CD14-positive monocyte (primary cell): Measurements from ENCODE around the gene PROKR2. TPM values are rescaled to one million over a fixed set of nuclear protein-coding genes. Genes with fewer than 3 reads are reported as not detected.

ENCODE experiments used
- DNase-seq, 3 donors: peaks; one replicate each; pipeline ENCODE4 v3.0.0-alpha.2; 2011 to 2022
- H2AFZ ChIP-seq: 2 replicates; pipeline ENCODE4 v1.6.0; 2012; ENCODE audit warnings: mild to moderate bottlenecking, low read depth, low read length, inconsistent platforms; ENCODE audit not compliant: insufficient read depth, poor library complexity, severe bottlenecking
- H3K27ac ChIP-seq, 2 donors: 1 replicate in 1 of 2; 2 replicates in 1 of 2; pipeline ENCODE4 v1.5.1; 2012 to 2013; ENCODE audit warnings: low read length in 2 of 2, control low read depth in 1 of 2, inconsistent platforms in 1 of 2, low read depth in 1 of 2, mild to moderate bottlenecking in 1 of 2
- H3K27me3 ChIP-seq, 2 donors: one replicate each; pipeline versions ENCODE4 v1.6.0 to v1.6.1; 2011 to 2013; ENCODE audit warnings: low read length in 2 of 2; ENCODE audit not compliant: control insufficient read depth in 2 of 2, insufficient read depth in 2 of 2
- H3K36me3 ChIP-seq, 2 donors: replicated peaks in 1 of 2; 1 replicate in 1 of 2; 2 replicates in 1 of 2; pipeline versions ENCODE4 v1.5.1 to v1.6.1; 2012 to 2013; ENCODE audit warnings: low read length in 2 of 2, control low read depth in 1 of 2, inconsistent platforms in 1 of 2, mild to moderate bottlenecking in 1 of 2; ENCODE audit not compliant: insufficient read depth in 2 of 2, control insufficient read depth in 1 of 2
- H3K4me1 ChIP-seq, 2 donors: 1 replicate in 1 of 2; 2 replicates in 1 of 2; pipeline versions ENCODE4 v1.5.1 to v1.6.1; 2012 to 2013; ENCODE audit warnings: low read length in 2 of 2, control low read depth in 1 of 2, inconsistent platforms in 1 of 2, mild to moderate bottlenecking in 1 of 2, moderate library complexity in 1 of 2; ENCODE audit not compliant: insufficient read depth in 2 of 2, control insufficient read depth in 1 of 2
- H3K4me2 ChIP-seq: replicated peaks from 2 replicates; pipeline ENCODE3; 2012; ENCODE audit warnings: low read length, moderate library complexity, mild to moderate bottlenecking; ENCODE audit not compliant: poor library complexity, severe bottlenecking; ENCODE audit errors: extremely low read depth
- H3K4me3 ChIP-seq, 3 experiments: fragments of 200-600 bp in 1 of 3; sonication (generic) in 1 of 3; replicated peaks in 1 of 3; 1 replicate in 2 of 3; 2 replicates in 1 of 3; pipeline ENCODE4 v1.5.1; 2011 to 2013; ENCODE audit warnings: low read length in 3 of 3, mild to moderate bottlenecking in 3 of 3, control low read depth in 2 of 3, low read depth in 2 of 3, inconsistent platforms in 1 of 3, moderate library complexity in 1 of 3
- H3K79me2 ChIP-seq: 2 replicates; pipeline ENCODE4 v1.6.0; 2012; ENCODE audit warnings: mild to moderate bottlenecking, control low read depth, inconsistent platforms, low read length, moderate library complexity; ENCODE audit not compliant: insufficient read depth
- H3K9ac ChIP-seq: 2 replicates; pipeline ENCODE4 v1.6.0; 2017; ENCODE audit warnings: low read length, mild to moderate bottlenecking; ENCODE audit not compliant: insufficient read depth, poor library complexity, severe bottlenecking
- H3K9me3 ChIP-seq, 2 donors: replicated peaks in 1 of 2; 1 replicate in 1 of 2; 2 replicates in 1 of 2; pipeline versions ENCODE4 v1.5.1 to v1.6.1; 2012 to 2013; ENCODE audit warnings: low read length in 2 of 2, control low read depth in 1 of 2; ENCODE audit not compliant: control insufficient read depth in 1 of 2, insufficient read depth in 1 of 2
- H4K20me1 ChIP-seq: 2 replicates; pipeline ENCODE4 v1.6.0; 2012; ENCODE audit warnings: mild to moderate bottlenecking, low read length, control low read depth, moderate library complexity; ENCODE audit not compliant: insufficient read depth
- H3K27ac Mint-ChIP-seq, 7 donors: one replicate each; pipeline ENCODE4 v1.8.0; 2020; ENCODE audit warnings: mild to moderate bottlenecking in 7 of 7, mixed read lengths in 7 of 7, moderate library complexity in 6 of 7, inconsistent platforms in 2 of 7
- H3K27me3 Mint-ChIP-seq, 3 donors: one replicate each; pipeline ENCODE4 v1.8.0; 2021 to 2022; ENCODE audit warnings: low read depth in 3 of 3, mild to moderate bottlenecking in 3 of 3, mixed read lengths in 3 of 3, moderate library complexity in 3 of 3, inconsistent platforms in 1 of 3
- H3K36me3 Mint-ChIP-seq, 2 donors: one replicate each; pipeline ENCODE4 v1.8.0; 2020; ENCODE audit warnings: mixed read lengths in 2 of 2, inconsistent platforms in 1 of 2, mild to moderate bottlenecking in 1 of 2
- H3K4me1 Mint-ChIP-seq: one replicate; pipeline ENCODE4 v1.8.0; 2020; ENCODE audit warnings: mild to moderate bottlenecking, mixed read lengths
- H3K4me3 Mint-ChIP-seq, 2 donors: one replicate each; pipeline ENCODE4 v1.8.0; 2020; ENCODE audit warnings: mild to moderate bottlenecking in 2 of 2, mixed read lengths in 2 of 2, moderate library complexity in 1 of 2
- H3K9me3 Mint-ChIP-seq, 7 donors: one replicate each; pipeline ENCODE4 v1.8.0; 2020 to 2022; ENCODE audit warnings: mixed read lengths in 7 of 7, mild to moderate bottlenecking in 6 of 7, moderate library complexity in 6 of 7, inconsistent platforms in 2 of 7
- CTCF ChIP-seq: fragments of 200-600 bp; IDR thresholded peaks from one replicate; pipeline ENCODE4 v1.8.0; 2022; ENCODE audit warnings: antibody characterized with exemption, mild to moderate bottlenecking
- WGBS: methylation state at CpG from one replicate; pipeline ENCODE4 v1.1.5; 2013; ENCODE audit warnings: missing lambda C conversion rate; ENCODE audit not compliant: insufficient coverage; 5-methylcytosine and 5-hydroxymethylcytosine counted together
- intact Hi-C, 2 donors: fragments of 100-400 bp; cut with micrococcal nuclease; formaldehyde crosslinking; loops; one replicate each; pipeline versions ENCODE4 v1.15.0 to v1.15.1; 2023
- polyA plus RNA-seq, 3 donors: library from polyadenylated mRNA; depleted of rRNA in 1 of 3; unstranded in 2 of 3; stranded (reverse) in 1 of 3; fragments of 300-500 nt in 2 of 3; fragments of >200 nt in 1 of 3; fragmentation: Illumina TruSeq in 2 of 3; gene quantifications; 1 replicate in 2 of 3; 2 replicates in 1 of 3; pipeline ENCODE4 v1.2.3, GENCODE V29; 2012 to 2021

The PROKR2 gene
- polyA plus RNA-seq, 3 donors, result not detected

DNA sequence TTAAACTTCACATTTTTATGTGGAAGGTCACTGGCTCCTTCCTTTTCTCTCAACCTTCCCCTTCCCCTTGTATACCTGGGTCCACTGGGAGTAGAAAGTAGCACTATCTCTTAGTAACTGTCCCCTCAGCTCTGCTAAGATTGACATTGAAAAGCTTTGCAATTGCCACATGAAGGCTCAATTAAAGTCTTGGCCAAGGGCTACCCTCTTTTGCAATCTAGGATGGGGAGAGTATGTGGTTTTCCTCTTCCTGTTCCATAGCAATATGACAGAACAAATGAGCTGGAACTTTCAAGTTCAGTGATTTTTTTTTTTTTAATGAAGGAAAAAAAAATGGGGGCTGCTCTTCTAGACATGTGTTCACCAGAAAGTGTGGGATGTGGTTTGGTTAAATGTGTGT, 37.1 kb downstream of the PROKR2 start:
- Histone ChIP-seq H3K36me3 (no peaks in the 10 kb centered on the region), H3K27me3 (peaks cover 2 to 5% of the 10 kb centered on the region in 2 donors), H3K79me2 (no peaks in the 10 kb centered on the region), H2AFZ (no peak overlapping the region), H3K9me3 (peaks cover 8 to 20% of the 10 kb centered on the region in 2 donors), H3K27ac (no peak overlapping the region), H4K20me1 (no peaks in the 10 kb centered on the region), H3K4me2 (peak overlapping the region; percentile 31), H3K4me1 (peaks cover 10 to 11% of the 10 kb centered on the region in 2 donors), H3K9ac (no peak overlapping the region), H3K4me3 (peak overlapping the region in 1 of 3 experiments; percentile 4)
- H3K36me3 Mint-ChIP-seq, result no peaks in the 10 kb centered on the region
- intact Hi-C loops, result no loop called here
- DNase-seq, result no peak
- TF ChIP-seq CTCF, result no peak
- peak overlapping the region in 1 of 2 donors; percentile 27 for H3K4me3 Mint-ChIP-seq
- H3K27me3 Mint-ChIP-seq, result peaks cover 14 to 28% (median 15%) of the 10 kb centered on the region in 3 donors
- H3K4me1 Mint-ChIP-seq, result peaks cover 12% of the 10 kb centered on the region
- H3K27ac Mint-ChIP-seq, result no peak overlapping the region
- H3K9me3 Mint-ChIP-seq, result peaks cover 15 to 49% (median 35%) of the 10 kb centered on the region in 7 donors

- H3K4me3 Mint-ChIP-seq, result no peak overlapping the region
- H3K36me3 Mint-ChIP-seq, result no peaks in the 10 kb centered on the region
- no peaks in the 10 kb centered on the region for H3K4me1 Mint-ChIP-seq
- Histone ChIP-seq H4K20me1 (no peaks in the 10 kb centered on the region), H3K27ac (no peak overlapping the region), H3K27me3 (peaks cover 2 to 4% of the 10 kb centered on the region in 2 donors), H3K9ac (no peak overlapping the region), H3K36me3 (no peaks in the 10 kb centered on the region), H3K4me3 (no peak overlapping the region), H2AFZ (no peak overlapping the region), H3K4me1 (no peaks in the 10 kb centered on the region), H3K9me3 (no peaks in the 10 kb centered on the region), H3K79me2 (no peaks in the 10 kb centered on the region), H3K4me2 (no peak overlapping the region)
- WGBS, result 86% methylated on average over 1 of the region's 4 CpGs
- H3K27me3 Mint-ChIP-seq, result peaks cover 16 to 28% (median 17%) of the 10 kb centered on the region in 3 donors
- H3K9me3 Mint-ChIP-seq, result peaks cover 0 to 5% (median 4%) of the 10 kb centered on the region in 7 donors
- intact Hi-C loops, result no loop called here
- H3K27ac Mint-ChIP-seq, result no peak overlapping the region
- no peak for TF ChIP-seq CTCF
- DNase-seq, result no peak
Measured at GRCh38 chr20:5272268-5272667, 44.5 kb downstream of the PROKR2 start.
